ENCODE data around the gene ASCL1. TPM values are rescaled to one million over a fixed set of nuclear protein-coding genes. Genes with fewer than 3 reads are reported as not detected.

ASCL1 gene
- total and polyA plus RNA-seq, 12 donors, result 0.17 to 2.8 (median 0.72) TPM; not detected in 1

DNA sequence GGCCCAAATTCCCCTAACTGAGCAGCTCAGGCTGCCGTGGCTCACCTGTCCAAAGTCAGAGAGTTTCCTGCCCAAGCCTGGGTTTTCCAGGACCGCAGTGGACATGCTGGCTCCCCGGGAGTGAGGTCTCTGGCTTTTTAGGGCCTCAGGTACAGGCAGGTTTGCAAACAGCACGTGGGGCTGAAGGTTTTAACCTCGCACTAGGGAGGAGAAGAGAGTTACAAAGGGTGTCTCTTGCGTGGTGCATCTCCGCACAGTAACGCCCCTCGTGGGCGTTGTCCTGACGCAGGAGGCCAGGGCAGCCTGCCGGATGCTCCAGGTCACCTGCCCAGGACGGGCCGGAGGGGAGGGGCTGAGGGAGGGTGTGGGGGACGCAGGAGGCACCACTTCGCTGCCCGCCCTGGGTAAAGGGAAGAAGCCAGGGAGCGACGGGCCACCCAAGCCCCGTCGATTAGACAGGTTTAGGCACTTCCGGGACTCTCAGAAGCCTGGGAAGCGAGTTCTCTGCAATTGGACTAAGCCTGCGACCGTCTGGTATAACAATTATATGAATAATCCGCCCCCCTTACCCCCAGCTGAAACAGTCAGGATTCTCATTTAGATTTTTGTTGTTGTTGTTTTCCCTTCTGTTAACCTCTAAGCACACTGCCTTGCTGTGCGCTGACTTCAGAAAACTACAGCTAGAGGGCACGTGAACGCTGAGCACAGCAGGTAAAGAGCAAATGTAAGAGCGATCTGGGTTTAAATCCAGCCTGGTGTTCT, 40.3 kb upstream of the ASCL1 start, which contains the start of gene PAH:
Gene PAH, minus strand, starts transcription at position 219 of the 762 bp plus-strand sequence. Its CDS starts 114 bp downstream, at position 105.
- H3K27me3 ChIP-seq, result no peaks in the 10 kb centered on the region
- peak in 4 of 7 donors; percentile 16 to 54 (median 36) for DNase-seq
- no peaks in the 10 kb centered on the region for H3K36me3 ChIP-seq (replicated peaks in 1 of 2)
- intact Hi-C loops (cut with DNase I), result no loop called here
- H3K27ac ChIP-seq, result no peak within 1 kb of the TSS
- H3K4me1 ChIP-seq (replicated peaks in 1 of 2), result no peaks in the 10 kb centered on the region
- 7 to 16% (median 8%) methylated on average over 23 to 30 of the region's 30 CpGs for WGBS, 4 donors
- H3K9me3 ChIP-seq (replicated peaks in 1 of 3), result no peaks in the 10 kb centered on the region
- peak within 1 kb of the TSS in 1 of 4 donors; percentile 28 for H3K4me3 ChIP-seq
- TF ChIP-seq, protein P1, sequence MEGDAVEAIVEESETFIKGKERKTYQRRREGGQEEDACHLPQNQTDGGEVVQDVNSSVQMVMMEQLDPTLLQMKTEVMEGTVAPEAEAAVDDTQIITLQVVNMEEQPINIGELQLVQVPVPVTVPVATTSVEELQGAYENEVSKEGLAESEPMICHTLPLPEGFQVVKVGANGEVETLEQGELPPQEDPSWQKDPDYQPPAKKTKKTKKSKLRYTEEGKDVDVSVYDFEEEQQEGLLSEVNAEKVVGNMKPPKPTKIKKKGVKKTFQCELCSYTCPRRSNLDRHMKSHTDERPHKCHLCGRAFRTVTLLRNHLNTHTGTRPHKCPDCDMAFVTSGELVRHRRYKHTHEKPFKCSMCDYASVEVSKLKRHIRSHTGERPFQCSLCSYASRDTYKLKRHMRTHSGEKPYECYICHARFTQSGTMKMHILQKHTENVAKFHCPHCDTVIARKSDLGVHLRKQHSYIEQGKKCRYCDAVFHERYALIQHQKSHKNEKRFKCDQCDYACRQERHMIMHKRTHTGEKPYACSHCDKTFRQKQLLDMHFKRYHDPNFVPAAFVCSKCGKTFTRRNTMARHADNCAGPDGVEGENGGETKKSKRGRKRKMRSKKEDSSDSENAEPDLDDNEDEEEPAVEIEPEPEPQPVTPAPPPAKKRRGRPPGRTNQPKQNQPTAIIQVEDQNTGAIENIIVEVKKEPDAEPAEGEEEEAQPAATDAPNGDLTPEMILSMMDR (IDR thresholded peaks at IDR 0.05), result no peak
- TF ChIP-seq POLR2A (IDR thresholded peaks at IDR 0.05), result no peak

DNA sequence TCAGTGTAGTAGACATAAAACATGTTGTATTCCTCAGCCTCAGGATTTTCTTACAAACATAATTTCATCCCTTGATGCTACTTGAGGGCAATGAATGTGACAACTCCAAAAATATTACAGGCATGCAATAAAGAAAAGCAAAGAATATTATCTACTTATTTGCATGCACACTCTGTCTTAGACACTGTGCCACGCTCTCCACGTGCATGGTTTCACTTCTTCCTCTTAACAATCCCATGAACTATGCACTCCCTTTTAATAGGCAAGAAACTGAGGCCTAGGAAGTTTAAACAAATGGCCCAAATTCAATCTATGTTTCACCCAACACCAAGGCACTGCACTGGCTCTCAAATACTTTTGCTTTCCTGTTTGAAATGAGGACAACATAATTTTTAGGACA, 38.6 kb upstream of the ASCL1 start:
- no peak for TF ChIP-seq POLR2A (IDR thresholded peaks at IDR 0.05)
- TF ChIP-seq, protein P1 (IDR thresholded peaks at IDR 0.05), result no peak
- no peaks in the 10 kb centered on the region for H3K9me3 ChIP-seq (replicated peaks in 1 of 3)
- 76 to 90% (median 78%) methylated on average over 2 of the region's 2 CpGs for WGBS, 4 donors
- H3K4me3 ChIP-seq, result no peak overlapping the region
- H3K27me3 ChIP-seq, result no peaks in the 10 kb centered on the region
- intact Hi-C loops (cut with DNase I), result no loop called here
- H3K4me1 ChIP-seq (replicated peaks in 1 of 2), result no peaks in the 10 kb centered on the region
- no peak for DNase-seq
- no peaks in the 10 kb centered on the region for H3K36me3 ChIP-seq (replicated peaks in 1 of 2)
- no peak overlapping the region for H3K27ac ChIP-seq

DNA sequence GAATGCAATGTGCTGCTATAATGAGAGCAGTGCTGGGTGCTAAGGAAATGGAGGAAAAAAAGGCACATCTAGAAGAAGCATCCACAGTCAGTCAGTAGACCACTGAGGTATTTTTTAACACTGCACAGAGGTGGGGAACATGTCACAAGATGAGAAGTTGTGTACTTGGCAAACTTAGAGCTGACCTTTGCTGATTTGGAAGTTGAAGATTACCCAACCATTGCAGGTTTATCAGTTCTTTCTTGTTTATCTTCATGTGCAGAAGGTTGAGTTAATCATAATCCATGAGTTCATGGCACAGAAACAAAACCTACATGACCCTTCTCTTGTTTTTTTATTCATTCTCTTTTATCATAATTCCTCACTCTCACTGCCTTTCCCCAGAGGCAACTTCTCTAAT, 37.2 kb upstream of the ASCL1 start:
- Histone ChIP-seq H3K4me1 (replicated peaks in 1 of 2) (no peaks in the 10 kb centered on the region), H3K27ac (no peak overlapping the region), H3K4me3 (no peak overlapping the region), H3K36me3 (replicated peaks in 1 of 2) (no peaks in the 10 kb centered on the region), H3K9me3 (replicated peaks in 1 of 3) (no peaks in the 10 kb centered on the region), H3K27me3 (no peaks in the 10 kb centered on the region)
- TF ChIP-seq, protein P1 (IDR thresholded peaks at IDR 0.05), result no peak
- no peak for TF ChIP-seq POLR2A (IDR thresholded peaks at IDR 0.05)
- no peak for DNase-seq
- intact Hi-C loops (cut with DNase I), result no loop called here

DNA sequence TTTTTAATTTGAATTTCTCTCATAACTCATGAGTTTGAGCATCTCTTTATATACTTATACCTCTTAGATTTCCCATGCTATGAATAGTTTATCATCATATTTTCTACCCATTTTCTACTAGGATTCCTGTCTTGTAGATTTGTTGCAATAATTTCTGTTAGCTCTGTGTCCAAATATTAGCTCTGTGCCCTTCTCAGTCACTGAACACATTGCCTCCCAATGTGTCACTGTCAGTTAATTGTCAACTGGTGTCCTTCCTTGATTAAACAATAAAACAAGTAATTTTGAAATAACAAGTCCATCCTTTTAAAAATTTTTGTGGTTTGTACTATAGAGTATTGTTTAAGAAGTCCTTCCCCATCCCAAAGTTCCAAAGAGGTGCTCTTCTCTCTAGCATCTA, 36.2 kb upstream of the ASCL1 start:
- no peak for DNase-seq
- Histone ChIP-seq H3K27me3 (no peaks in the 10 kb centered on the region), H3K36me3 (replicated peaks in 1 of 2) (no peaks in the 10 kb centered on the region), H3K4me3 (no peak overlapping the region), H3K9me3 (replicated peaks in 1 of 3) (no peaks in the 10 kb centered on the region), H3K4me1 (replicated peaks in 1 of 2) (no peaks in the 10 kb centered on the region), H3K27ac (no peak overlapping the region)
- no peak for TF ChIP-seq POLR2A (IDR thresholded peaks at IDR 0.05)
- TF ChIP-seq, protein P1 (IDR thresholded peaks at IDR 0.05), result no peak
- intact Hi-C loops (cut with DNase I), result no loop called here

Measured in adrenal gland (tissue), 12 donors.